Measurements from ENCODE around the gene CD36. TPM values are rescaled to one million over a fixed set of nuclear protein-coding genes. Genes with fewer than 3 reads are reported as not detected.

The CD36 gene
- total and polyA plus RNA-seq, 2 donors (not counting 3 experiments of a cell fraction or from before 2014, with no cell fraction given) = 0.58 to 0.87 TPM

- POLR2A ChIA-PET = no interaction called here
- H4K20me1 ChIP-seq (replicated peaks; ENCODE audit: control insufficient read depth, extremely low read depth, insufficient read depth, low read length) = no peaks in the 10 kb centered on the region
- no peaks in the 10 kb centered on the region for H3K79me2 ChIP-seq (ENCODE audit: control insufficient read depth, insufficient read depth, low read length)
- no peaks in the 10 kb centered on the region for H3K27me3 ChIP-seq (ENCODE audit: control insufficient read depth in 2 of 2, insufficient read depth in 2 of 2, low read length in 2 of 2)
- CTCF ChIA-PET = interaction anchor here (1.4 kb wide), 1 partner anchor 40 kb away, joined by 3 read pairs; no protein-coding TSS in a partner anchor
- H3K9ac ChIP-seq (replicated peaks; ENCODE audit: extremely low read depth, insufficient read depth, low read length) = no peak overlapping the region
- DNase-seq (ENCODE audit: low read depth, low spot score) (no peak), FAIRE-seq (peak; percentile 4)
- no peak overlapping the region for H3K4me2 ChIP-seq (ENCODE audit: insufficient read depth, low read length)
- BruUV-seq (replicated peaks) = no TSS peak
- H3K27ac ChIP-seq (ENCODE audit: insufficient read depth, low read depth, low read length) = no peak overlapping the region
- TF ChIP-seq JUN (IDR thresholded peaks at IDR 0.05; ENCODE audit: borderline replicate concordance, insufficient read depth, insufficient read length, low read depth) = no peak
- TF ChIP-seq MYC (IDR thresholded peaks at IDR 0.05; ENCODE audit: low read depth, low read length) = no peak
- no peak for TF ChIP-seq POLR2A (IDR thresholded peaks at IDR 0.05; ENCODE audit: low read depth, low read length)
- TF ChIP-seq GATA2 (IDR thresholded peaks at IDR 0.05; ENCODE audit: insufficient read depth, insufficient read length, low read depth, low read length) = no peak
- no peak for TF ChIP-seq FOS (IDR thresholded peaks at IDR 0.05; ENCODE audit: borderline replicate concordance, insufficient read depth, low read length)
- no peak for TF ChIP-seq CTCF (IDR thresholded peaks at IDR 0.05; ENCODE audit: extremely low read depth in 1 of 2, insufficient read depth in 1 of 2, low read depth in 1 of 2, low read length in 2 of 2)
- peaks cover 2% of the 10 kb centered on the region for H3K4me1 ChIP-seq (ENCODE audit: control insufficient read depth, extremely low read depth, insufficient read depth, low read length)
- no peaks in the 10 kb centered on the region for H3K9me3 ChIP-seq (replicated peaks; ENCODE audit: control insufficient read depth, insufficient read depth, low read length)
- no peak overlapping the region for H2AFZ ChIP-seq (ENCODE audit: low read depth, low read length)
- H3K36me3 ChIP-seq (ENCODE audit: control insufficient read depth in 2 of 2, extremely low read depth in 1 of 2, insufficient read depth in 2 of 2, low read length in 2 of 2) = no peaks in the 10 kb centered on the region
- no peaks in the 10 kb centered on the region for H3K9me1 ChIP-seq (replicated peaks; ENCODE audit: control insufficient read depth, extremely low read depth, insufficient read depth, low read length)
- no peak overlapping the region for H3K4me3 ChIP-seq (replicated peaks in 1 of 3; ENCODE audit: insufficient read depth in 1 of 3, low read depth in 1 of 3, low read length in 3 of 3)
- dilution Hi-C loops (cut with MboI; ENCODE audit: extremely low pct_ligation_motif_present, low sequenced_read_pairs) (no loop called here), intact Hi-C loops (cut with micrococcal nuclease) (no loop called here)
Measured at GRCh38 chr7:80612880-80613279, 25.6 kb upstream of the CD36 start.

GRCh38 chr7:80613519-80613918 lies 24.9 kb upstream of the CD36 start:
- intact Hi-C loops (cut with micrococcal nuclease) = no loop called here
- H3K27me3 ChIP-seq (ENCODE audit: control insufficient read depth in 2 of 2, insufficient read depth in 2 of 2, low read length in 2 of 2) = no peaks in the 10 kb centered on the region
- peaks cover 2% of the 10 kb centered on the region for H3K4me1 ChIP-seq (ENCODE audit: control insufficient read depth, extremely low read depth, insufficient read depth, low read length)
- no peak overlapping the region for H3K27ac ChIP-seq (ENCODE audit: insufficient read depth, low read depth, low read length)
- POLR2A ChIA-PET = no interaction called here
- no peaks in the 10 kb centered on the region for H4K20me1 ChIP-seq (replicated peaks; ENCODE audit: control insufficient read depth, extremely low read depth, insufficient read depth, low read length)
- dilution Hi-C loops (cut with MboI; ENCODE audit: extremely low pct_ligation_motif_present, low sequenced_read_pairs) = no loop called here
- H3K9ac ChIP-seq (replicated peaks; ENCODE audit: extremely low read depth, insufficient read depth, low read length) = no peak overlapping the region
- TF ChIP-seq EZH2 (IDR thresholded peaks at IDR 0.05; ENCODE audit: borderline replicate concordance, low read depth, low read length, severe bottlenecking) (no peak), CTCF (IDR thresholded peaks at IDR 0.05; ENCODE audit: extremely low read depth in 1 of 2, insufficient read depth in 1 of 2, low read depth in 1 of 2, low read length in 2 of 2) (no peak), GATA2 (IDR thresholded peaks at IDR 0.05; ENCODE audit: insufficient read depth, insufficient read length, low read depth, low read length) (no peak), POLR2AphosphoS5 (IDR thresholded peaks at IDR 0.05; ENCODE audit: insufficient read depth, low read depth, low read length) (no peak), POLR2A (IDR thresholded peaks at IDR 0.05; ENCODE audit: low read depth, low read length) (no peak), JUN (IDR thresholded peaks at IDR 0.05; ENCODE audit: borderline replicate concordance, insufficient read depth, insufficient read length, low read depth) (no peak), MAX (IDR thresholded peaks at IDR 0.05; ENCODE audit: insufficient read depth, insufficient read length) (no peak), FOS (IDR thresholded peaks at IDR 0.05; ENCODE audit: borderline replicate concordance, insufficient read depth, low read length) (no peak), MYC (IDR thresholded peaks at IDR 0.05; ENCODE audit: low read depth, low read length) (no peak)
- no TSS peak for BruUV-seq (replicated peaks)
- DNase-seq (ENCODE audit: low read depth, low spot score) (no peak), FAIRE-seq (no peak)
- H3K36me3 ChIP-seq (ENCODE audit: control insufficient read depth in 2 of 2, extremely low read depth in 1 of 2, insufficient read depth in 2 of 2, low read length in 2 of 2) = no peaks in the 10 kb centered on the region
- H3K9me3 ChIP-seq (replicated peaks; ENCODE audit: control insufficient read depth, insufficient read depth, low read length) = no peaks in the 10 kb centered on the region
- H3K9me1 ChIP-seq (replicated peaks; ENCODE audit: control insufficient read depth, extremely low read depth, insufficient read depth, low read length) = no peaks in the 10 kb centered on the region
- CTCF ChIA-PET = no interaction called here
- H3K4me3 ChIP-seq (replicated peaks in 1 of 3; ENCODE audit: insufficient read depth in 1 of 3, low read depth in 1 of 3, low read length in 3 of 3) = no peak overlapping the region
- no peak overlapping the region for H2AFZ ChIP-seq (ENCODE audit: low read depth, low read length)
- no peak overlapping the region for H3K4me2 ChIP-seq (ENCODE audit: insufficient read depth, low read length)
- H3K79me2 ChIP-seq (ENCODE audit: control insufficient read depth, insufficient read depth, low read length) = no peaks in the 10 kb centered on the region
